ENCODE measurements around the gene TUB.

TUB gene, protein sequence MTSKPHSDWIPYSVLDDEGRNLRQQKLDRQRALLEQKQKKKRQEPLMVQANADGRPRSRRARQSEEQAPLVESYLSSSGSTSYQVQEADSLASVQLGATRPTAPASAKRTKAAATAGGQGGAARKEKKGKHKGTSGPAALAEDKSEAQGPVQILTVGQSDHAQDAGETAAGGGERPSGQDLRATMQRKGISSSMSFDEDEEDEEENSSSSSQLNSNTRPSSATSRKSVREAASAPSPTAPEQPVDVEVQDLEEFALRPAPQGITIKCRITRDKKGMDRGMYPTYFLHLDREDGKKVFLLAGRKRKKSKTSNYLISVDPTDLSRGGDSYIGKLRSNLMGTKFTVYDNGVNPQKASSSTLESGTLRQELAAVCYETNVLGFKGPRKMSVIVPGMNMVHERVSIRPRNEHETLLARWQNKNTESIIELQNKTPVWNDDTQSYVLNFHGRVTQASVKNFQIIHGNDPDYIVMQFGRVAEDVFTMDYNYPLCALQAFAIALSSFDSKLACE

GRCh38 chr11:8080674-8081590 lies at the start of gene TUB:
TUB (plus strand) TSS chr11:8081211; CDS start chr11:8081511, 300 bp downstream.
- peak; percentile 26 for DNase-seq

DNA sequence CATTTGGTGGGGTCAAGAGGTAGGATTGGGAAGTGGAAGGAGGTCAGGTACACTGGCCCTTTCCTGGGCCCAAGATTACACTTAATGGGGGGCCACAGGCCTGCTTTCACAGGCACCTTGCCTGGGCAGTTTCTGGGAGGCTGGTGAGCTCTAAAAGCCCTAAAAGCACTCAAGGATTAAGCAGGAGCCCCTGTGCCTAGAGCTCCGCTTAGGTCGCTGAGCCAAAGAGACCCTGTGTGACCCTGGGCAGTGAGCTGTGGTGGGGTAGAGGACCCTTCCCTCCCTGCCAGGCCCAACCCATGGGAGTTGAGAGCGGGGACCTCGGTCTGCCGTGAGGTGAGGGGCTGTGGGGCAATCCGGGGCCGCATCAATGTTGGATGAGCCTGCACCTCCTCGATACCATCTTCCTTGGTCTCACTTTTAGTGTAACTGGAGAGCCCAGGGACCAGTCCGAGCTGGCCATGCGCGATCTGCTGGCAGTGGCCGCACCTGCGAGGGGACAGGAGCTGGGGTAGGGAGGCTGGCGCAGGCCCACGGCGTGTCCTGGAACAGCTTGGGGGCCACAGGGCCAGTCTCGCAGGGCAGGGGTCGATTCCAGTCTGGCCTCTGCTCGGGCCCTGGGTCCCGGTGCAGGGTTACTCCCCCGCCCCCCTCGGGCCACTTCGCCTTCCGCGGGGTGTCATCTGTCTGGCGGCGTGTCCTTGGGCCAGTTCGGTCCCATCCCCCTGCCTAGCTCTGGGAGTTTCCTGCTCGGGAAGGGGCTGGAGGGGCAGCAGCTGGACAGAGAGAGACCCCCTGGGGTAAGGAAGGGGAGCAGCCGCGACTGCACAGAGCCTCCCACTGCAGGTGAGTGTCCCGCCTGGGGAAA lies 49.5 kb upstream of the TUB start:
- no peak for DNase-seq

DNA sequence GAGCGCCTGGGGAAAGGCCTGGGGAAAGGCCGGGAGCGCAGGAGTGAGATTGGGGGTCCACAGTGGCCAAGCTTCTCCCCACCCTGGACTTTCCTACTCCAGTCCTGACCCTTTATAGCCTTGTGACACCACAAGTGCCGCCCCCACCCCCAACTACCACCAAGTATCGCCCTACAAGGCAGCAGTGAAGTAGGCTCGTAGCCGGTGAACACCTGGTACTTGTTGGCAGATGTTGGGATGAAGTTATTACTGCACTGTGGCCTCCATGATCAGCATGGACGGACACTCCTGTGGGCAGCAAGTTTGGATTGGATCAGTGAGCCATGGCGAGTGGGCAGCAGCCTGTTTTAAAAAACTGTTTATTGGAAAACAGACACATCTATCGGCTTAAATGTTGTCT lies 48.9 kb upstream of the TUB start:
- DNase-seq, result no peak

- no peak for DNase-seq
These were observed 48.3 kb upstream of the TUB start for GRCh38 chr11:8032576-8033304.

DNA sequence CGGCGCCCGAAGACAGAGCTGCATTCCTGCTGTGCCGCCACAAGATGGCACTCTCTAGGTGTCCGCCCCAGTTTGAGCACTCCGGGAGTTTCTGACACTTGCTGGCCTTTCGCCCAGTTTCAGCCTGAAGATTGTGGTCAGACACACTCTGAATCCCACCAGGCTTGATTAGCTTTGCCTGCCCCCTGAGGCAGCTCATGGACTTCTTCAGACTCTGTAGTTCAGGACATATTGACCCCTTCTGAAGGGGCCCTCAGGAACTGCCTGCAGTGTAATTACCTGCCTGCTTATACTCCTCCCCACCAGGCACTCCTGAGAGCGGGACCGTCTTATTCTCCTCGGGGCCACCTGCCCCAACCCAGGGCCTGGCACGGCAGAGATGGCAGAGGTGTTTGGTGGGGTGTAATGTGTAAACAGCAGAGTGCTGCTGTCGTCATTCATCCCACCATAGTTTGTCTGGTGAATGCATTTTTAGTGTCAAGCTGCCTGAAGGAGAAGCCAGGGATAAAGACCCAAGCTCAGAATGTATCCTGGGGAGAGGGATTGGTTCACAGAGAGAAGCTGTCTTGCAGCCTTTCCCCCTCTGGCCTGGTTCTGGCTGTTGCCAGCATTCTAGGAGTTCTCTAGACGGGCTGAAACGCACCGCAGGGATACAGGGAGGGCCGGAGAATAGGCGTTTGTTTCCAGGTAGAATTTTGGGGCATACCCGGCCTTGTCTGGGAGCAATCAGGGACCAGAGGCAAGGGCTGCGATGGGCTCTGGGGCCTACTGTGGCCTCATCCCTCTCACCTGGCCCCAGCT lies 47.5 kb upstream of the TUB start:
- peak; percentile 51 for DNase-seq

GRCh38 chr11:8034106-8034585 lies 46.9 kb upstream of the TUB start:
- no peak for DNase-seq

- peak; percentile 11 for DNase-seq
These were observed 46.3 kb upstream of the TUB start for GRCh38 chr11:8034604-8035190.

DNA sequence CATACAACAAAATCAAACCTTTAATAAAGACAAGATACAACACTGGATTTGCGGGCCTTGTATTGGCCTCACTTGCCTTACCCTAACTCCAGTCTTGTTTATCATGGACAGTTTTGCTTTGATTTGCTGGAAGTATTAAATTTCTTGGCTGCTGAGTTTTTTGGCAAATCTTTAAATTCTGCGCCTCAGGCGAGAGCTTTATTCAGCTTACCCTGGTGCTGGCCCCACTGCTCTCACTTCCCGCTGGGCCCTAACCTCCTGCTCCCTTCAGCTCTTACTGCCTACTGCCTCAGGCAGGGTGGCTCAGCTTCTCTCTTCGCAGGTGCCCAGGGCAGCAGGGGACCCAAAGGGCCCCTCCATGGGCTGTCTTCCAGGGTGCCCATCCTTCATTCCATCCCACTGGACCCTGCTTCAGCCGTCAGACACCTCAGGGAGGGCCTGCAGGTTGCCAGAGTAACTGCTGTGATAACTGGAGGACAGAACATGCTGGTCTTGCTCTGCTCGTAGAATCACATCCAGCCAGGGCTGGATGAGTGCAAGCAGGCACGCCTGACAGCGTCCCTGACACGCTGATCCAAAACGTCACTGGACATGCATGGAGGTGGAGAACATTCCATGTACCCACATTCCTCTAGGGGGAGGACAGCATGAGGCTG lies 45.7 kb upstream of the TUB start:
- DNase-seq, result no peak

DNA sequence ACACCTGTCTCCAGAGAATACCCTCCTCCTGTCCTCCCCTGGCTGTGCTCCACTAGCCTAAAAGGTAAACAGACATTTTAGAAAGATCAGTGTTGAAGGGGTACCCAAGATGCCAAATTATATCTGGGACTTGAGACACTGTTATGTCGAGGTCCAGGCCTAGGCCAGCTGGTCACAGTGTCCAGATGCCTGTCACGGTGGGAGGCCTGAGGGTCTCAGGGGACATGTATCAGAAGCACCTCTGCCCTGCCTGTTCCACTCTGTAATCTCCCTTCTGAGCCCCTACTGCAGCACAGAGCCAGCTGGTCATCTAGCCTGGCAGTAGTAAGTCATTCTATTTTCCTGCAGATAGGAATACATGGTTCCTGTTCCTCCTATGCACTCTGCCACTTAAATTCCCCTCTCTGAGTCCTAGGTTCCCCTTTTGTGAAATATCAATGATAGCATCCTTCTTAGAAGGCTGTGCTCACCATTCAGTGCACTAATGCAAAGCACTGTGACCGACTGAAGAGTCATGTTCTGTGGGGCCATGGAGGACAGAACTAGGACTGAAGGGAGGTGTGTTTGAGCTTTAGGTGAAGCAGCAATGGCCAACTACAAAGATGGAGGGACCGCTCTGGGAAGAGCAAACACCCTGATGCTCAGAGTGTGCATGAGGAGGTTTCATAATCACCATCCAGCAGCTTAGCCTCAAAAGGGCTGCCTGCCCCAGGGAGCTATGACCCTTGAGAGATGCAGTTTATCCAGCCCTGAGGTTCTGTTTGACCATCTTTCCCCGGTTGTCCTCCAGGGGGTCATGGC lies 44.8 kb upstream of the TUB start:
- DNase-seq, result no peak

DNA sequence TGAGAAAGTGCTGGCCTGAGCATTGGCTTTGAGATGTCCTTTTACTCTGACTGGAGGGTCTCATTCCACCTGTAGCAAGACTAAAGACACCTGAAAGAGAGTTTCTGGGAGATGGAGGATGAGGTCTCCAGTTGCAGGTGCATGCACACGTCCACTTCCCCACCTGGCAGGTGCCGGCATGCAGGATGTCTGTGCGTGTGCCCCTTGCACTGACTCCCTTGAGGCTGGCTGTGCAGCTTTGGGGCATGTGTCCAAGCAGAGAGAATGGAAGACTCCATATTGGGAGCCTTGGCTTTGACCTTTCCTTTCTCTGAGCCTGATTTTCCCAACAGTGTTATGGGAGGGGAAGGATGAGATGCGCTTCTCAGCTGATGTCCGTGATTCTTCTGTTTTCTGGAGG lies 44.0 kb upstream of the TUB start:
- no peak for DNase-seq

GRCh38 chr11:8038393-8038792 lies 42.6 kb upstream of the TUB start:
- no peak for DNase-seq

DNA sequence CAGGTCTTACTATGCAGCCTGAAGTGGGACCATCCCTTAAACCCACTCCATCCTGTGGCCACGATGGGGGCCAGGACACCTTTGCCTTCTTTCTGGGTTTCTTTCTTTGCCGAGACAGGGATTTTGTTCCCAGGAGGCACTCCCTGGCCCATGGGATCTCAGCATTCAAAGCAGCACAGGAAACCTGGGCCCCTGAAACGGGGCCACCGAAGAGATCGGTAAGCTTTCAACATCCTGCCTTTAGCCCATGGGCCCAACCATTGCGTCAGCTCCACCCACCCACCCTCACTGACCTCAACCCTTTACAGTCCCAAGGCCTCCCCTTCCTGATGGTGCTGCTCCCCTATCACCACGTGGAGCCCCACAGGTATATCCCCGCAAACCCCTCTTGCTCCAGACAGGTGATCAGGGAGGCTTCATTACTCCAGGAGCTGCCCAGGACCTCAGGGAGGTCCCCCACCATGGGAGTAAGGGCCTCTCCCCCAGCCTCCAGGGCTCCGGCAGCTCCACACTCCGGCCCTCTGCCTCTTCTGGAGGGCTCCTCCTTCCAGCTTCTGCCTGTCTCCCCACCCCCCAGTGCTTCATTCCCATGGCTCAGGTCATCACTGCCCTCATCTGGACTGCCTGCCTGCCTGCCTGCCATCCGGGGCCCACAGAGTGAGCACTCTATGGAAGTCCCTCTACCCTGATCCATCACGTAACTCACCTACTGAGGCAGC lies 42.0 kb upstream of the TUB start:
- no peak for DNase-seq

DNA sequence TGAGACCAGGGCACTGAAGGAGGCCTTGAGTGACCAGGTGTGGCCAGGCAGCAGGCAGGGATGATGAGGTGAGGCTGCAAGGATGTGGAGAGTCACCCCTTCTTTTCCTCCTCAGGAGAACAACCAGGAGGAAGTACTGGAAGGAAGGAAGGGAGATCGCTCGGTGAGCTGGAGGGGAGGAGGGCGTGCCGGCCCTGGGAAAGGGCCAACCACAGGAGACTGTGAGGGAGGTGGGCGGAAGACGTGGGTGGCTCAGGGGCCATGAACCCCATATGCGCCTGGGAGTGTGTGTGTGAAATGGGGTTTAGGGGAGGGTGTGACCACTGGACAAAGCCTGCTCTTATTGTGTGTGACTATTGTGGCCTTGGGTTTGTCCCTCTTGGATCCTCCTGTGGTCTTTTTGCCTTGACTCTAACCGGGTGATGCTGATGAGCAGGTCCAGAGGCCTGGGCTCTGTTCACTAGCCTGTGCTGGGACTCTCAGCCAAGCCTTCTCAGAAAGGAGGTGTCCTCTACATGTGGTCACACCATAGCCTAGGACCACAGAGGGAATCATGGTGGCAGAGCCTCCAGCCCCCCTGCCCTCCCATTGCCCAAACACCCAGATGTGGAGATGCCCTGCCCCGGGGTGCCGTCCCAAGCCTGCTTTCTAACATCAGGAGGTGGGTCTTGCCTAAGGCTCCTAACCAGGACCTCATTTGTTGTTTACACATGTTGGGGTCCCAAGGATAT lies 41.3 kb upstream of the TUB start:
- no peak for DNase-seq

DNA sequence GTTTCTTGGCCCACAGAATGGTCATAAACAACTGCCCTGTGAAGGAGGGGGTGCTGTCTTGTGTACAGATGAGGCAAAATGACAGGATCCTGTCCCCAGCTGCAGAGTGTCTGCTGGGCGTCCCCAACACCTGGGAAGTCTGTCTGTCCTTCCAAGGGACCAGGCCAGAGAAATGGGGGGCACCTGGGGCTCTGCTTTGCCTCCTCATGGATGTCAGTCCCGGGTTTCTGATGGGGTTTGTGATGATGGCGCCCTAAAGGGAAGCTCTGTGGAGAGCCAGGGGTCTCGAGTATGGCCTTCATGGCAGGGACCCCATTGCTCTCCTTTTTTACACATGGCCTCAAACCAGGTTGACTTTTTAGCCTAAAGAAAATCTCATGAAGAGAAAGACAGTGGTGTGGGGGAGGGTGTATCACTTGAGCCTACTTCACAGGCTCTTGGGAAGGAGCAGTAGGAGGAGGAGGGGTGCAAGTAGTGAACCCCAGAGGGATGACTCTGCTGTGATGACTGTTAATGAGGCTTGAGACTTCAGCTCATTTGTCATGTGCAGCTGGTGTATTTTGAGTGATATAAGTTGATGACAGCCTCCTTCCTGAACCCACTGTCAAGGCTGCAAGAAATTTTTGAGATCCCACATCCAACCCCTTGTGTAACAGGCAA lies 40.6 kb upstream of the TUB start:
- DNase-seq, result no peak

GRCh38 chr11:8040921-8041285 lies 40.1 kb upstream of the TUB start:
- no peak for DNase-seq

GRCh38 chr11:8041576-8041975 lies 39.4 kb upstream of the TUB start:
- no peak for DNase-seq

- no peak for DNase-seq
These were observed 37.3 kb upstream of the TUB start for GRCh38 chr11:8043756-8044155.
